Left colon (tissue), 2 donors: ENCODE results near the gene NEDD4. TPM values are rescaled to one million over a fixed set of nuclear protein-coding genes. Genes with fewer than 3 reads are reported as not detected.
"Not testable (repeated sequence)": the region's sequence is repeated elsewhere in the genome, so short reads cannot be mapped to it uniquely, and the experiment has no call there.

Source experiments
- ATAC-seq: fragments of 200-7000 bp; cut with Tn5 transposase; one replicate; pipeline ENCODE4 v1.9.1; 2020; ENCODE audit warnings: mild to moderate bottlenecking, moderate library complexity
- DNase-seq, 2 donors: peaks; one replicate each; pipeline ENCODE4 v3.0.0-alpha.2; 2020
- intact Hi-C, 2 donors: fragments of 100-400 bp; cut with DNase I in 1 of 2; cut with micrococcal nuclease in 1 of 2; formaldehyde crosslinking; loops; one replicate each; pipeline versions ENCODE4 v1.11.2 to v1.14.0; 2022; cut with DNase I, micrococcal nuclease
- total RNA-seq, 2 donors: library from RNA; stranded (reverse); fragmentation: NEBNext Ultra II Directional; extraction: Animal tissue kit (Norgen Biotek cat#: 25700); gene quantifications; one replicate each; pipeline ENCODE4 v1.2.1, GENCODE V29; 2021
- donor health status: DM: no; HTN: no; CAD: no.
- donor health status: DM: yes; HTN: yes; CAD: no.

NEDD4 gene
- total RNA-seq, 2 donors from 2014 or later, result 10.4 to 13.4 TPM

- intact Hi-C loops, result no loop called here
- DNase-seq (no peak), ATAC-seq (no peak)
Observed at GRCh38 chr15:55802600-55803376, 190.6 kb downstream of the NEDD4 start.

GRCh38 chr15:55800216-55800615, 193.2 kb downstream of the NEDD4 start:
- ATAC-seq (no peak), DNase-seq (no peak)
- intact Hi-C loops, result no loop called here

GRCh38 chr15:55799291-55800212, 193.9 kb downstream of the NEDD4 start:
- DNase-seq (peak in 1 of 2 donors; percentile 16), ATAC-seq (no peak)
- intact Hi-C loops, result no loop called here

GRCh38 chr15:55796321-55796965, 197.0 kb downstream of the NEDD4 start:
- ATAC-seq (no peak), DNase-seq (no peak)
- intact Hi-C loops, result no loop called here

- no peak for DNase-seq
- ATAC-seq, result no peak
- intact Hi-C loops, result no loop called here
Observed at GRCh38 chr15:55795031-55795430, 198.4 kb downstream of the NEDD4 start.

GRCh38 chr15:55791551-55792400, 201.6 kb downstream of the NEDD4 start:
- intact Hi-C loops, result no loop called here
- DNase-seq (no peak), ATAC-seq (no peak)

- DNase-seq, result peak in 1 of 2 donors; percentile 45
- ATAC-seq, result no peak
- intact Hi-C loops, result no loop called here
Observed at GRCh38 chr15:55789066-55789660, 204.2 kb downstream of the NEDD4 start.

- intact Hi-C loops, result no loop called here
- DNase-seq (no peak), ATAC-seq (no peak)
Observed at GRCh38 chr15:55786341-55786740, 207.1 kb downstream of the NEDD4 start.

GRCh38 chr15:55785593-55785992, 207.8 kb downstream of the NEDD4 start:
- DNase-seq, intact Hi-C loops, ATAC-seq: not testable (repeated sequence)

GRCh38 chr15:55784286-55784685, 209.1 kb downstream of the NEDD4 start:
- no peak for DNase-seq
- ATAC-seq, result no peak
- intact Hi-C loops, result no loop called here

GRCh38 chr15:55782901-55783300, 210.5 kb downstream of the NEDD4 start:
- DNase-seq, result no peak
- no peak for ATAC-seq
- intact Hi-C loops, result no loop called here

- intact Hi-C loops, result no loop called here
- DNase-seq, result no peak
- no peak for ATAC-seq
Observed at GRCh38 chr15:55780292-55780691, 213.1 kb downstream of the NEDD4 start.

- ATAC-seq (no peak), DNase-seq (no peak)
- intact Hi-C loops, result no loop called here
Observed at GRCh38 chr15:55778932-55779331, 214.5 kb downstream of the NEDD4 start.
